HG03064 (cell line): ENCODE measurements around the gene CORO7.
A peak's percentile ranks its signal among the peaks of the same experiment; 100 is the strongest.

Experiments
- ATAC-seq: cut with Tn5 transposase; IDR thresholded peaks from one replicate; pipeline ENCODE4 v1.9.1; 2021; ENCODE audit warnings: low read depth; ENCODE audit not compliant: unreplicated experiment

Gene CORO7

DNA sequence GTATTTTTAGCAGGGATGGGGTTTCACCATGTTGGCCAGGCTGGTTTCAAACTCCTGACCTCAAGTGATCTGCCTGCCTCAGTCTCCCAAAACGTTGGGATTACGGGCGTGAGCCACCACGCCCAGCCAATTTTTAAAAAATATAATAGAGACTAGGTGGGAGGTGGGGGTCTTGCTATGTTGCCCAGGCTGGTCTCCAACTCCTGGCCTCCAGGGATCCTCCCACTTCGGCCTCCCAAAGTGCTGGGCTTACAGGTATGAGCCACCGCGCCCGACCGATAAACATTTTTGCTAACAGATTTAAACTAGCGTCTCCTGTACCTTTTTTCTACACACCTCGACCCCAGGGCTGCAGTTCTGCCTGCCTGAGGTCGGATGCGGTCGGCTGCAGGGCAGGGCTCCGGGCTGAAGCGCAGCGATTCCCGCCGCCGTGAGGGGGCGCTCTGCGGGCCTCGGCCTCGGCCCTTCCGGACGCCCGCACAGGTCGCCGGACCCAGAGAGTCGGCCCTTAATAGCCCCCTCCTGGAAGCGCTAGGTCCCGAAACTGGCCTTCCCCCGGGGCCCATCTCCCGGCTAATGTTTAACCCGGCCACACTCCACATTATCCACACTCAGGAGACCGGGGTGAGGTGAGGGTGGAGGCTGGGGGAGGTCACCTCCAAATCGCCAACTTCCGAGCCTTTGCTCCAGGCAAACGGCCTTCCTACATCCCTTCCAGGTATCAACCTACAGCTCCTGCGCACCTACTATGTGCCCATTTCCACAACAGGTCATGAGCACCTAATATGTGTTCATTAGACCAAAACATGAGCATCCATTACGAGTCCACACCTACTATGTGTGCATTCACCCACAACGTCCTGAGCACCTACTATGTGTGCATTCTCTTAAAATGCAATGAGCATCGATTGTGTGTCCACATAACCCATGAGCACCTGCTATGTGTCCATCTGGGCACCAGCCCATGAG, 102.5 kb downstream of the CORO7 start:
- ATAC-seq: no peak

DNA sequence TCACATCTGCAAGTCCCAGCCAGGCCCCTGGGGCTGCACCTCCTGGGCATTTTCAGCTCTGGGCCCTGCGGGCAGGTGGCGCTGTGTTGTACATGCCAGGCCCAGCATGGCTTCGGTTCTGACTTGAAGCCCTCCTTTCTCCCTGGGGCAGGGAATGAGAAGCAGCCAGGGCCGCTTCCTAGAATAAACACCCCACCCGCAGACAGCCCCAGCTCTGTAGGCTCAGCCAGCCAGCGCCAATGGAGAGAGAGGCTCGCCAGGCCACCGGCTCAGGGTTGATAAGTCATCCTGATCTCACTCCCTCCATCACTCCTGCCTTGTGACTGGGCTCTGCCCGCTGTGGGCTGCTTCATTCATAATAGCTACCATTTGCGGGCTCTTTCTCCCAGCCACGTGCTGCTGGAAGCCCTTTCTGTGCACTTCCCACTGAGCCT, 106.5 kb downstream of the CORO7 start:
- ATAC-seq: no peak

DNA sequence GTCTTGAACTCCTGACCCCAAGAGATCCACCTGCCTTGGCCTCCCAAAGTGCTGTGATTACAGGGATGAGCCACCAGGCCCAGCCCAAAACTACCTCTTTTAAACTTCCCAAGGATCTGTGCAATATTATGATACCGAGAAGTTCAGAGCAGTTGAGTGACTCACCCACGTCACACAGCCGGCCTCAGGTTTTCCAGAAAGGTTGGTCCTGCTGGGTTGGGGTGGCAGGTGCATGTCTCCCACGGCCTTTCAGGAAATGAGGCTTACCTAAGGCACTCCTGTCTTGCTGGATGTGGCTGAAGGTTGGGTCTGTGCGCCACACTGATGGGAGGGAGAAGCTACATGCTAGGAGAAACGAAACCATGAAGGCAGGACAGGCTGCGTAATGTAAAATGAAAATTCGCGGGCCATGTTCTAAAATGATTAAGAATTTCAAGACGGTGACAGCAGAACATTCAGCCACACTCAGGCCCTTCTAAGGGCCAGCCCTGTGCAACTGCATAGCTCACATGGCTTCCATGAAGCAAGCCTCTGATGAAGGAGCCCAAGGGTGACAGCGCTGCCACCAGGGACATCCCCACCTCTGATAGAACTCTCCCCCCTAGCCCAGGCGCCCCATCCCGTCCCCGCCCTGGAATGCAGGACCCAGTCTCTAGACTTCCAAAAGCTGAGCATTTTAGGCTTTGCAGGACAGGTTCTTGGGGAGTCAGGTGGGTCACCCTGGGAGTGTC, 107.1 kb downstream of the CORO7 start:
- ATAC-seq: no peak

DNA sequence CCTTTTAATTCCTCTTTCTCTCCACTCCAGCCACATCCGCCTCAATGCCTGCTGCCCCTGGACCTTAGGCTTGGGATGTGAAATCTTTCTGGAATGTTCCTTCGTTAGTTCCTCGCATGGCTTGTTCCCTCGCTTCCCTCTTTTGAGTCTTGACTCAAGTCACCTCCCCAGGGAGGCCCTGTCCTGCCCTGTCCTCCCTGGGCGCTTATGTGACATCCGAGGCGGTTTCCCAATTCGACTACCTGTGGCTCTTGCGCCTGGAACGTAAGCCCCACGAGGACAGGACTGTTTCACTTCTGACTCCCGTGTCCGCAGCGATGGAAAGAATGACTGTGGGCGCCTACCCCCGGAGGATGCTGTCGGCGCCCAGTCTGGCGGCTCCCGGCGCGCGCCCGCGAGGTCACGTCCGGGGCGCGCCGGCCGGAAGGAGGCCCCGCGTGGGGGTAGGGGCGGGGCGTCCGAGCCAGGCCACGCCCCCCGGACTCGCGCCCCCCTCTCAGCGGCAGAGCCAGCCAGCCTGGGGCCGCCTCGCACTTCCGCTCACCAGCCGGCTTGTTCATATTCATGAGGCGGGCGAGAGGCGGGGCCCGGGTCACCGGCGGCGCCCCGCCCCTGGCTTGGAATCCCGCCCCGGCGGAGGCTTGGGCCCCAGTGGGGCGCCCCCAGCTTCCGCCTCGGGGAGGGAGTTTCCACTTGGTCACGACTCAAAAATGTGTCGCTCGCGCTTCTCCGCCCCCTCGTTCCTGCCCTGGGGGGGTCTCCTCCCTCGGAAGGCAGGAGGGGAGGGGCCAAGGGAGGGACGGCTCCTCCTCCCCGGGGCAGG, 109.0 kb downstream of the CORO7 start:
- ATAC-seq: peak; percentile 84

- no peak for ATAC-seq
Measured at GRCh38 chr16:4306470-4307214, 109.8 kb downstream of the CORO7 start.
